H1 (cell line): Measurements from ENCODE around the gene DMPK. TPM values are rescaled to one million over a fixed set of nuclear protein-coding genes. Genes with fewer than 3 reads are reported as not detected.

Experiments used
- CTCF ChIA-PET: fragments of 300-600 bp; sonication (Branson Sonifier 250); formaldehyde crosslinking; loops from one replicate; lab custom pipeline; 2021; ENCODE audit not compliant: partially characterized antibody; lab: Charles Lee
- POLR2A ChIA-PET: fragments of 300-600 bp; sonication (Branson Sonifier 250); formaldehyde crosslinking; loops from one replicate; lab custom pipeline; 2021; ENCODE audit warnings: inconsistent platforms; ENCODE audit not compliant: partially characterized antibody; lab: Charles Lee
- DNase-seq, 2 experiments: peaks; one replicate each; pipeline versions ENCODE4 v3.0.0 to v3.0.0-alpha.2; 2010 to 2022; ENCODE audit warnings: low spot score in 2 of 2, low read depth in 1 of 2, mixed read lengths in 1 of 2
- FAIRE-seq: peaks from 2 replicates; lab custom pipeline; 2011; peaks lifted over from hg19 to GRCh38; lab: Jason Lieb, UNC
- H2AFZ ChIP-seq: 2 replicates; pipeline ENCODE4 v1.8.1; 2012; ENCODE audit warnings: low read length, inconsistent platforms
- H2AK5ac ChIP-seq: 2 replicates; pipeline ENCODE4 v1.6.1; 2013; ENCODE audit warnings: low read depth, low read length
- H2BK120ac ChIP-seq: replicated peaks from 2 replicates; pipeline ENCODE3; 2013; ENCODE audit warnings: low read depth, low read length, inconsistent platforms
- H2BK12ac ChIP-seq: 2 replicates; pipeline ENCODE4 v1.6.1; 2013; ENCODE audit warnings: low read depth, low read length
- H2BK15ac ChIP-seq: 2 replicates; pipeline ENCODE4 v1.6.1; 2013; ENCODE audit warnings: low read length
- H2BK20ac ChIP-seq: 2 replicates; pipeline ENCODE4 v1.6.1; 2013; ENCODE audit warnings: low read length
- H2BK5ac ChIP-seq: 2 replicates; pipeline ENCODE4 v1.6.1; 2013; ENCODE audit warnings: low read depth, low read length
- H3K14ac ChIP-seq: 2 replicates; pipeline ENCODE4 v1.6.1; 2013; ENCODE audit warnings: inconsistent platforms; ENCODE audit not compliant: insufficient read length
- H3K18ac ChIP-seq: 2 replicates; pipeline ENCODE4 v1.6.1; 2013; ENCODE audit warnings: low read length; ENCODE audit errors: extremely low read depth
- H3K23ac ChIP-seq: 2 replicates; pipeline ENCODE4 v1.6.1; 2013; ENCODE audit warnings: inconsistent platforms; ENCODE audit not compliant: insufficient read length
- H3K23me2 ChIP-seq: 2 replicates; pipeline ENCODE4 v1.6.1; 2013; ENCODE audit warnings: low read depth, low read length
- H3K27ac ChIP-seq: 2 replicates; pipeline ENCODE4 v1.6.1; 2011; ENCODE audit warnings: low read depth, low read length, inconsistent platforms
- H3K27me3 ChIP-seq, 4 experiments: replicated peaks in 1 of 4; 1 replicate in 1 of 4; 2 replicates in 3 of 4; pipeline versions ENCODE4 v1.6.1 to v1.8.1; 2011 to 2013; ENCODE audit warnings: low read length in 3 of 4, mild to moderate bottlenecking in 3 of 4, inconsistent platforms in 2 of 4, mixed read lengths in 2 of 4, moderate library complexity in 1 of 4; ENCODE audit not compliant: control insufficient read depth in 3 of 4, insufficient read depth in 3 of 4; ENCODE audit errors: extremely low read depth in 1 of 4
- H3K36me3 ChIP-seq, 4 experiments: 2 replicates each; pipeline versions ENCODE4 v1.6.1 to v1.8.1; 2011 to 2013; ENCODE audit warnings: mild to moderate bottlenecking in 4 of 4, low read length in 3 of 4, moderate library complexity in 2 of 4, control low read depth in 1 of 4, inconsistent platforms in 1 of 4; ENCODE audit not compliant: insufficient read depth in 4 of 4, control insufficient read depth in 2 of 4
- H3K4ac ChIP-seq: replicated peaks from 2 replicates; pipeline ENCODE3; 2013; ENCODE audit warnings: low read length, low read depth, mixed read lengths, inconsistent platforms; ENCODE audit not compliant: insufficient read length
- H3K4me1 ChIP-seq, 4 experiments: replicated peaks in 1 of 4; 1 replicate in 1 of 4; 2 replicates in 3 of 4; pipeline versions ENCODE4 v1.6.1 to v1.8.1; 2011 to 2013; ENCODE audit warnings: low read length in 3 of 4, inconsistent platforms in 2 of 4, mixed read lengths in 1 of 4; ENCODE audit not compliant: insufficient read depth in 4 of 4, control insufficient read depth in 3 of 4
- H3K4me2 ChIP-seq, 2 experiments: 2 replicates each; pipeline versions ENCODE4 v1.6.1 to v1.8.1; 2011 to 2013; ENCODE audit warnings: low read depth in 2 of 2, low read length in 2 of 2, control low read depth in 1 of 2, inconsistent platforms in 1 of 2, mild to moderate bottlenecking in 1 of 2; ENCODE audit not compliant: insufficient read depth in 1 of 2
- H3K4me3 ChIP-seq, 4 experiments: fragments of 200-600, 300-600 bp in 1 of 4; sonication (generic), shearing (Covaris generic), sonication (Bioruptor Twin) in 1 of 4; 2 replicates each; pipeline versions ENCODE4 v1.5.1 to v1.8.1; 2011 to 2016; ENCODE audit warnings: low read length in 4 of 4, low read depth in 3 of 4, control low read depth in 2 of 4, inconsistent platforms in 2 of 4, mild to moderate bottlenecking in 2 of 4, mixed read lengths in 1 of 4, moderate library complexity in 1 of 4; ENCODE audit not compliant: insufficient read depth in 2 of 4; ENCODE audit errors: extremely low read depth in 1 of 4
- H3K56ac ChIP-seq: replicated peaks from 2 replicates; pipeline ENCODE3; 2013; ENCODE audit warnings: low read depth, mild to moderate bottlenecking, mixed read lengths, low read length, inconsistent platforms; ENCODE audit not compliant: insufficient read length
- H3K79me1 ChIP-seq: 2 replicates; pipeline ENCODE4 v1.6.1; 2013; ENCODE audit warnings: low read depth, low read length, control low read depth
- H3K79me2 ChIP-seq, 2 experiments: 2 replicates each; pipeline versions ENCODE4 v1.6.1 to v1.8.1; 2012 to 2013; ENCODE audit warnings: low read length in 2 of 2, mild to moderate bottlenecking in 2 of 2, inconsistent platforms in 1 of 2; ENCODE audit not compliant: insufficient read depth in 2 of 2, control insufficient read depth in 1 of 2
- H3K9ac ChIP-seq, 4 experiments: replicated peaks in 1 of 4; 1 replicate in 1 of 4; 2 replicates in 3 of 4; pipeline versions ENCODE4 v1.6.1 to v1.8.1; 2011 to 2013; ENCODE audit warnings: low read depth in 3 of 4, low read length in 3 of 4, control low read depth in 2 of 4, mild to moderate bottlenecking in 2 of 4, moderate library complexity in 2 of 4, inconsistent platforms in 1 of 4; ENCODE audit errors: extremely low read depth in 1 of 4
- H3K9me3 ChIP-seq, 2 experiments: 2 replicates each; pipeline versions ENCODE4 v1.6.1 to v1.8.1; 2012 to 2013; ENCODE audit warnings: mild to moderate bottlenecking in 2 of 2, moderate library complexity in 2 of 2, control low read depth in 1 of 2, inconsistent platforms in 1 of 2, low read depth in 1 of 2, low read length in 1 of 2, mixed read lengths in 1 of 2; ENCODE audit not compliant: insufficient read depth in 2 of 2
- H4K20me1 ChIP-seq, 2 experiments: replicated peaks in 1 of 2; 2 replicates each; pipeline versions ENCODE3 to v1.8.1; 2011 to 2013; ENCODE audit warnings: inconsistent platforms in 2 of 2, low read length in 2 of 2, mild to moderate bottlenecking in 1 of 2; ENCODE audit not compliant: insufficient read depth in 2 of 2, control insufficient read depth in 1 of 2
- H4K5ac ChIP-seq: 2 replicates; pipeline ENCODE4 v1.6.1; 2013; ENCODE audit warnings: low read length, low read depth, mixed read lengths, inconsistent platforms; ENCODE audit not compliant: insufficient read length
- H4K8ac ChIP-seq: 2 replicates; pipeline ENCODE4 v1.8.0; 2013; ENCODE audit warnings: mild to moderate bottlenecking, moderate library complexity, low read length, inconsistent platforms; ENCODE audit not compliant: insufficient read depth; ENCODE audit errors: extremely low read depth
- H4K91ac ChIP-seq: replicated peaks from 2 replicates; pipeline ENCODE3; 2013; ENCODE audit warnings: low read length, mixed read lengths, inconsistent platforms; ENCODE audit not compliant: insufficient read length
- BCL11A ChIP-seq, 2 experiments: IDR thresholded peaks; one replicate each; pipeline ENCODE4 v1.6.1; 2011; ENCODE audit warnings: low read depth in 2 of 2, low read length in 2 of 2, mild to moderate bottlenecking in 2 of 2
- JUND ChIP-seq: IDR thresholded peaks from 2 replicates; pipeline ENCODE4 v1.6.1; 2011; ENCODE audit warnings: mild to moderate bottlenecking, improper control_type of control experiment, low read length
- POLR2A ChIP-seq, 2 experiments: IDR thresholded peaks; 1 replicate in 1 of 2; 2 replicates in 1 of 2; pipeline ENCODE4 v1.6.1; 2011; ENCODE audit warnings: low read depth in 2 of 2, low read length in 2 of 2, mild to moderate bottlenecking in 2 of 2; ENCODE audit errors: control extremely low read depth in 1 of 2
- POU5F1 ChIP-seq: IDR thresholded peaks from 2 replicates; pipeline ENCODE4 v1.6.1; 2011; ENCODE audit warnings: low read depth, mild to moderate bottlenecking, low read length, moderate library complexity
- RAD21 ChIP-seq, 2 experiments: IDR thresholded peaks in 1 of 2; conservative IDR thresholded peaks in 1 of 2; 2 replicates each; pipeline ENCODE4 v1.6.1; 2011; ENCODE audit warnings: low read depth in 2 of 2, low read length in 2 of 2, improper control_type of control experiment in 1 of 2, inconsistent platforms in 1 of 2, mild to moderate bottlenecking in 1 of 2, moderate library complexity in 1 of 2
- RXRA ChIP-seq: IDR thresholded peaks from 2 replicates; pipeline ENCODE4 v1.6.1; 2011; ENCODE audit warnings: low read depth, mild to moderate bottlenecking, low read length, moderate library complexity; ENCODE audit not compliant: insufficient read depth
- SRF ChIP-seq: IDR thresholded peaks from 2 replicates; pipeline ENCODE4 v1.6.1; 2011; ENCODE audit warnings: mild to moderate bottlenecking, low read depth, low read length, moderate library complexity
- WGBS, 2 experiments: shearing (Covaris generic) in 1 of 2; methylation state at CpG; one replicate each; pipeline versions ENCODE4 v1.1.6 to v1.1.7; 2013 to 2015; ENCODE audit warnings: low lambda C conversion rate in 2 of 2, mixed read lengths in 2 of 2, inconsistent platforms in 1 of 2, low coverage in 1 of 2, missing lambda C conversion rate in 1 of 2; ENCODE audit not compliant: insufficient replicate concordance in 2 of 2, insufficient coverage in 1 of 2, insufficient read length in 1 of 2; ENCODE audit errors: extremely low coverage in 1 of 2, missing lambda C conversion rate in 1 of 2; 5-methylcytosine and 5-hydroxymethylcytosine counted together
- polyA plus RNA-seq, 7 experiments: library from polyadenylated mRNA; depleted of rRNA in 3 of 7; stranded (reverse) in 5 of 7; unstranded in 2 of 7; fragments of >200 nt in 5 of 7; fragments of 200-250 nt in 2 of 7; gene quantifications; 1 replicate in 5 of 7; 2 replicates in 1 of 7; 4 replicates in 1 of 7; pipeline versions ENCODE4 v1.2.1 to v1.2.3, GENCODE V29; 2011 to 2013; ENCODE audit warnings: missing spikeins in 2 of 7, mixed read lengths in 2 of 7
- total RNA-seq: library from RNA; stranded (reverse); fragmentation: NEBNext Ultra II Directional; extraction: Animal tissue kit (Norgen Biotek cat#: 25700); gene quantifications from 2 replicates; pipeline ENCODE4 v1.2.1, GENCODE V29; 2021

The DMPK gene
- total and polyA plus RNA-seq, 2 of the 8 experiments (the other 6 are each of a cell fraction or from before 2014, with no cell fraction given): 13.7 to 27.4 TPM

GRCh38 chr19:45828523-45828922, 46.2 kb upstream of the DMPK start:
- ChIA-PET CTCF (interaction anchor here (0.9 to 5.3 kb wide), 7 partner anchors 11 to 140 kb away, joined by 3 to 42 read pairs (median 5); no protein-coding TSS in a partner anchor), POLR2A (interaction anchor here (1.1 to 3.6 kb wide), 4 partner anchors 10 to 54 kb away, joined by 3 to 22 read pairs (median 4); no protein-coding TSS in a partner anchor)
- no peak overlapping the region for H3K18ac ChIP-seq
- peaks cover 3 to 17% of the 10 kb centered on the region in 2 experiments for H4K20me1 ChIP-seq
- H3K4ac ChIP-seq: no peak overlapping the region
- H3K36me3 ChIP-seq: peaks cover 50 to 72% (median 66%) of the 10 kb centered on the region in 4 experiments
- WGBS, 2 experiments: 90% methylated on average over 9 of the region's 9 CpGs; no CpG with 5 or more reads in 1 of the 2 experiments
- H3K9ac ChIP-seq: no peak overlapping the region
- no peak overlapping the region for H2BK12ac ChIP-seq
- H3K9me3 ChIP-seq: no peaks in the 10 kb centered on the region
- H2AFZ ChIP-seq: no peak overlapping the region
- no peak for FAIRE-seq
- no peak overlapping the region for H2AK5ac ChIP-seq
- 0 out of 2 replicates have a peak, but pooled peaks cover 1% of the 10 kb centered on the region for H3K23me2 ChIP-seq
- H2BK120ac ChIP-seq: no peak overlapping the region
- H3K79me1 ChIP-seq: no peaks in the 10 kb centered on the region
- H3K4me3 ChIP-seq: no peak overlapping the region
- H3K79me2 ChIP-seq: no peaks in the 10 kb centered on the region
- no peak overlapping the region for H2BK15ac ChIP-seq
- no peak overlapping the region for H3K23ac ChIP-seq
- H3K27me3 ChIP-seq: no peaks in the 10 kb centered on the region
- H4K8ac ChIP-seq: no peak overlapping the region
- H4K91ac ChIP-seq: no peak overlapping the region
- H3K14ac ChIP-seq: no peak overlapping the region
- no peak overlapping the region for H3K4me2 ChIP-seq
- no peak overlapping the region for H3K56ac ChIP-seq
- DNase-seq: no peak
- no peaks in the 10 kb centered on the region for H3K4me1 ChIP-seq
- H2BK20ac ChIP-seq: no peak overlapping the region
- H3K27ac ChIP-seq: no peak overlapping the region
- no peak overlapping the region for H2BK5ac ChIP-seq
- H4K5ac ChIP-seq: no peak overlapping the region
- TF ChIP-seq JUND (no peak), POLR2A (IDR thresholded peaks at IDR 0.05; ENCODE audit: control extremely low read depth in 1 of 2, low read depth in 2 of 2, low read length in 2 of 2) (no peak), SRF (no peak), POU5F1 (no peak), RAD21 (IDR thresholded peaks at IDR 0.05 in 1 of 2, conservative IDR thresholded peaks at IDR 0.05 in 1 of 2; ENCODE audit: low read depth in 2 of 2, low read length in 2 of 2) (no peak), BCL11A (IDR thresholded peaks at IDR 0.05; ENCODE audit: low read depth in 2 of 2, low read length in 2 of 2) (no peak), RXRA (no peak)
